ENCODE results near the gene PIK3R2. TPM values are rescaled to one million over a fixed set of nuclear protein-coding genes. Genes with fewer than 3 reads are reported as not detected.

PIK3R2 gene
- total and polyA plus RNA-seq, 2 of the 4 experiments (the other 2 are of a cell fraction) = 12.2 to 25.1 TPM

GRCh38 chr19:18194554-18195238 lies 41.7 kb downstream of the PIK3R2 start:
- H4K8ac ChIP-seq (ENCODE audit: low read depth in 2 of 2, low read length in 2 of 2) = peak overlapping the region in 1 of 2 experiments; percentile 57; a peak in 1 of 4 replicates
- ChIA-PET POLR2A (ENCODE audit: unreplicated experiment) (no interaction called here), CTCF (no interaction called here)
- no peak overlapping the region for H2BK120ac ChIP-seq (ENCODE audit: low read depth, low read length)
- 68% methylated on average over 3 of the region's 27 CpGs; no CpG with 5 or more reads in 1 of the 2 experiments for WGBS, 2 experiments (ENCODE audit: extremely low coverage in 2 of 2, insufficient read length in 1 of 2)
- H2BK5ac ChIP-seq (ENCODE audit: low read depth, low read length, poor library complexity, severe bottlenecking) = no peak overlapping the region
- peaks cover 7 to 15% of the 10 kb centered on the region in 2 experiments; a peak in 3 of 4 replicates for H3K79me1 ChIP-seq (ENCODE audit: low read depth in 1 of 2, low read length in 2 of 2)
- H4K91ac ChIP-seq (ENCODE audit: insufficient read depth, low read depth, low read length) = no peak overlapping the region
- no peak overlapping the region for H3K9ac ChIP-seq (ENCODE audit: low read depth, low read length)
- peak; percentile 34 for DNase-seq
- peak overlapping the region; percentile 71; the same call in 1 of the 2 replicates for H2AK5ac ChIP-seq (ENCODE audit: low read depth, low read length)
- H3K4me1 ChIP-seq (ENCODE audit: control insufficient read depth, insufficient read depth, low read length) = peaks cover 8% of the 10 kb centered on the region
- dilution Hi-C loops (cut with HindIII; ENCODE audit: low sequenced_read_pairs, unreplicated experiment) = no loop called here
- no peaks in the 10 kb centered on the region for H3K9me3 ChIP-seq (ENCODE audit: control insufficient read depth, insufficient read depth, low read length)
- H3K23ac ChIP-seq (ENCODE audit: low read depth, low read length) = no peak overlapping the region; the same call in 1 of the 2 replicates
- H3K4me3 ChIP-seq (ENCODE audit: insufficient read depth, low read depth, low read length) = no peak overlapping the region; the same call in 1 of the 2 replicates
- peaks cover 25% of the 10 kb centered on the region for H3K36me3 ChIP-seq (ENCODE audit: control insufficient read depth, insufficient read depth, low read length)
- no peaks in the 10 kb centered on the region for H3K27me3 ChIP-seq (ENCODE audit: control insufficient read depth, insufficient read depth, low read length)
- no TSS peak for BruUV-seq (replicated peaks)
- H2BK20ac ChIP-seq (ENCODE audit: low read depth, low read length) = no peak overlapping the region
- H3K18ac ChIP-seq (ENCODE audit: low read depth, low read length) = no peak overlapping the region
- intact Hi-C loops (cut with micrococcal nuclease) = no loop called here
- H3K14ac ChIP-seq (replicated peaks; ENCODE audit: low read depth, low read length) = no peak overlapping the region
- H4K5ac ChIP-seq (ENCODE audit: low read depth, low read length) = no peak overlapping the region; the same call in 1 of the 2 replicates
- no peak overlapping the region for H3K4ac ChIP-seq (ENCODE audit: low read depth, low read length)
- in situ Hi-C loops (cut with MboI; ENCODE audit: low sequenced_read_pairs) = loop anchor here (5.0 to 10.0 kb wide), 3 partner anchors 48 to 220 kb away; partner anchors contain the start of genes LSM4 and SSBP4
- H3K9me1 ChIP-seq (ENCODE audit: insufficient read depth, low read length) = peaks cover 8% of the 10 kb centered on the region; the same call in 1 of the 2 replicates
- no peak overlapping the region for H2BK15ac ChIP-seq (ENCODE audit: low read depth, low read length)
- no peak overlapping the region for H3K27ac ChIP-seq (ENCODE audit: insufficient read depth, low read length)
- no peak for ATAC-seq (ENCODE audit: low read depth)
- H2AK9ac ChIP-seq (replicated peaks; ENCODE audit: low read depth, low read length, poor library complexity) = peak overlapping the region; percentile 79
- peak overlapping the region; percentile 90; the same call in 1 of the 2 replicates for H3K4me2 ChIP-seq (ENCODE audit: low read depth, low read length)
- H2AFZ ChIP-seq (replicated peaks; ENCODE audit: low read length, poor library complexity) = peak overlapping the region; percentile 84
- H4K20me1 ChIP-seq (ENCODE audit: insufficient read depth, low read length) = peaks cover 8% of the 10 kb centered on the region
- no peak overlapping the region for H3K56ac ChIP-seq (ENCODE audit: extremely low read depth, insufficient read depth, low read length)
- TF ChIP-seq RFX5 (IDR thresholded peaks at IDR 0.05; ENCODE audit: low read depth, low read length) (no peak), MAFK (IDR thresholded peaks at IDR 0.05; ENCODE audit: low read depth, low read length) (no peak), ELK1 (IDR thresholded peaks at IDR 0.05; ENCODE audit: borderline replicate concordance, low read depth, low read length) (no peak), MAZ (IDR thresholded peaks at IDR 0.05; ENCODE audit: borderline replicate concordance, low read depth, low read length) (no peak; the same call in 1 of the 2 replicates), NFE2L2 (IDR thresholded peaks at IDR 0.05; ENCODE audit: low read depth, low read length) (no peak), CHD1 (IDR thresholded peaks at IDR 0.05; ENCODE audit: low read depth, low read length) (no peak), CEBPB (IDR thresholded peaks at IDR 0.05; ENCODE audit: low read depth, low read length) (no peak), FOS (IDR thresholded peaks at IDR 0.05; ENCODE audit: low read depth, low read length) (no peak), MXI1 (IDR thresholded peaks at IDR 0.05; ENCODE audit: borderline replicate concordance, low read depth, low read length) (no peak), POLR2A (IDR thresholded peaks at IDR 0.05; ENCODE audit: low read depth, low read length) (no peak), CTCF (conservative IDR thresholded peaks at IDR 0.05; ENCODE audit: low read depth, low read length) (no peak), SMC3 (IDR thresholded peaks at IDR 0.05; ENCODE audit: low read depth, low read length) (no peak), USF2 (IDR thresholded peaks at IDR 0.05; ENCODE audit: low read depth, low read length) (no peak), BHLHE40 (IDR thresholded peaks at IDR 0.05; ENCODE audit: low read depth, low read length) (no peak), RAD21 (IDR thresholded peaks at IDR 0.05; ENCODE audit: low read length) (no peak)
